Subcutaneous preadipocyte (primary cell): ENCODE results near the gene TARBP1. TPM values are rescaled to one million over a fixed set of nuclear protein-coding genes. Genes with fewer than 3 reads are reported as not detected.

Experiments
- total RNA-seq: library from RNA; depleted of rRNA; stranded (reverse); fragments of >200 nt; gene quantifications from 2 replicates; pipeline ENCODE4 v1.2.3, GENCODE V29; 2012

Gene TARBP1
- 22.4 and 24.0 TPM in 2 replicates for total RNA-seq

DNA sequence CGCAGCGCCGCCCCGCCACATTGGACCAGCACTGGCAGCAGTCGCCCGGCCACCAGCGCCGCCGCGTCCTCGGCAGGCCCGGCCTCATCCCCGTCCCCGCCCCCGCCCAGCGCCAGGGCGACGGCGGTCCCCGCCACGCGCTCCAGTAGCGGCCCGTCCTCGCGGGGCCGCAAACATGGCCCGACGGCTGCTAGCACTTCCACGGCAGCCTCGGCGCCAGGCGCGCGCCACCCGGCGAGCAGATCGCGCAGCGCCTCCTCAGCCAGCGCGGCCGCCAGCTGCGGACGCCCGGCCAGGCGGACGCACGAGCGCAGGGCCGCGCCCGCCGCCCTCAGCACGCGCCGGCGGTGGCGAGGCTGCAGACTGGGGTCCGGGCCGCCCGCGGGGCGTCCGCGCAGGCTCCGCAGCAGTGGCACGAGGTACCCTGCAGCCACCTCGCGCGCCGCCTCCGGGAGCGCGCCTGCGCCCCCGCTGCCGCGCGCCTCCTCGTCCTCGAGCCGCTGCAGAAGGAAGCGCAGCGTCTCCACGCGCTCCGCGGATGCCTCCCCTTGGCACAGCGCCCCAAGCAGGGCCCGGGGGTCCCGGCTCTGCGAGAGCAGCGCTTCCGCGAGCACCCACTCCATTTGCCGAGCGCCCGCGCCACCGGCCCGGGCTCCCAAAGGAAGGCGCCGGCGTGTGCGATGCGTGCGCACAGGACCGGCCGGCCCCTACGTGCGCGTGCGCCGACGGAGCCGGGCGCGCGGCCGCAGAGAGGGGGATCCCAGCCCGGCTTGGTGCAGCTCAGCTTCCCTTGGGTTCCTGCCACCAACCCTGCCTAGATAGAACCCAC is at the start of gene TARBP1:
TSS of gene TARBP1 (minus strand) at position 699 of the 829 bp plus-strand sequence. CDS start at position 623, 76 bp downstream.

GRCh38 chr1:234373064-234373958 is 105.7 kb downstream of the TARBP1 start, which contains the start of gene COA6:
Gene COA6 (plus strand): TSS chr1:234373456. CDS start chr1:234373467, 11 bp downstream.

Other genes starting within 250 kb of the TARBP1 start
- gene COA6, start 105.7 kb downstream of the TARBP1 start, total RNA-seq: 22.0 and 29.5 TPM in 2 replicates
- 62.5 and 83.7 TPM in 2 replicates for gene IRF2BP2, start 131.0 kb upstream of the TARBP1 start, total RNA-seq